Measurements from ENCODE around the gene ECHDC1. TPM values are rescaled to one million over a fixed set of nuclear protein-coding genes. Genes with fewer than 3 reads are reported as not detected.

The ECHDC1 gene
- total RNA-seq, 1 experiment from 2014 or later = 47.2 TPM

- Histone ChIP-seq H4K20me1 (ENCODE audit: insufficient read depth) (no peaks in the 10 kb centered on the region), H3K9me3 (ENCODE audit: control insufficient read depth in 1 of 2, insufficient read depth in 1 of 2, low read depth in 1 of 2, low read length in 2 of 2) (no peaks in the 10 kb centered on the region), H3K27ac (ENCODE audit: low read depth, low read length) (peak within 1 kb of the TSS; percentile 90), H3K27me3 (ENCODE audit: insufficient read depth, low read length) (no peaks in the 10 kb centered on the region), H3K9me2 (ENCODE audit: insufficient read depth) (no peaks in the 10 kb centered on the region), H3K4me3 (replicated peaks in 1 of 2; ENCODE audit: low read depth in 1 of 2, low read length in 2 of 2) (peak within 1 kb of the TSS; percentile 75 to 76), H3K79me2 (ENCODE audit: insufficient read depth, low read length) (peaks cover 41% of the 10 kb centered on the region), H3K9ac (ENCODE audit: low read length) (peak within 1 kb of the TSS; percentile 80), H3K36me3 (ENCODE audit: control insufficient read depth in 1 of 2, insufficient read depth in 2 of 2, low read length in 2 of 2) (no peaks in the 10 kb centered on the region), H3K4me2 (ENCODE audit: low read length) (peak within 1 kb of the TSS; percentile 96), H3K4me1 (ENCODE audit: control insufficient read depth in 1 of 2, insufficient read depth in 2 of 2, low read length in 2 of 2) (peaks cover 3 to 13% of the 10 kb centered on the region in 2 experiments; a peak in 3 of 4 replicates), H2AFZ (ENCODE audit: low read depth, low read length, poor library complexity, severe bottlenecking) (peak within 1 kb of the TSS; percentile 63)
- ChIA-PET POLR2A (interaction anchor here (0.6 to 1.2 kb wide), 6 partner anchors 20 to 283 kb away, joined by 3 to 4 read pairs (median 3); no protein-coding TSS in a partner anchor), RAD21 (ENCODE audit: low non-redundant PET in 1 of 2, low total read pairs in 2 of 2, uncharacterized antibody in 2 of 2, unreplicated experiment in 2 of 2) (interaction anchor here (0.6 to 1.4 kb wide), 3 partner anchors 76 to 374 kb away, joined by 3 to 6 read pairs (median 4); no protein-coding TSS in a partner anchor), CTCF (interaction anchor here (0.6 to 1.8 kb wide), 18 partner anchors 10 to 757 kb away, joined by 3 to 17 read pairs (median 5); no protein-coding TSS in a partner anchor)
- TF ChIP-seq POLR2AphosphoS5 (IDR thresholded peaks at IDR 0.05; ENCODE audit: low read depth, low read length) (no peak; the same call in 1 of the 2 replicates), RAD21 (IDR thresholded peaks at IDR 0.05; ENCODE audit: low read depth) (peak; percentile 52), SP1 (IDR thresholded peaks at IDR 0.05; ENCODE audit: low read depth) (no peak), SIN3A (IDR thresholded peaks at IDR 0.05; ENCODE audit: low read depth) (peak; percentile 5; the same call in 1 of the 2 replicates), CBX3 (IDR thresholded peaks at IDR 0.05; ENCODE audit: low read depth) (0 out of 2 replicates have a peak, but pooled peaks have one; percentile 32), YY1 (IDR thresholded peaks at IDR 0.05; ENCODE audit: extremely low read depth, insufficient replicate concordance, low read depth, low read length) (peak; percentile 20), FOSL1 (IDR thresholded peaks at IDR 0.05; ENCODE audit: low read depth) (no peak), SRF (IDR thresholded peaks at IDR 0.05; ENCODE audit: low read depth) (no peak), POLR2A (IDR thresholded peaks at IDR 0.05; ENCODE audit: borderline replicate concordance, extremely low read depth, insufficient read depth, insufficient read length) (peak; percentile 79), ZFX (IDR thresholded peaks at IDR 0.05) (no peak), TCF7L2 (IDR thresholded peaks at IDR 0.05; ENCODE audit: borderline replicate concordance, extremely low read depth, insufficient read depth, insufficient read length) (peak; percentile 14), ZBTB33 (IDR thresholded peaks at IDR 0.05; ENCODE audit: extremely low read depth, insufficient replicate concordance, low read length) (no peak), ELF1 (IDR thresholded peaks at IDR 0.05; ENCODE audit: borderline replicate concordance, low read depth) (peak; percentile 13; the same call in 1 of the 2 replicates), CTCF (IDR thresholded peaks at IDR 0.05 in 2 of 3, conservative IDR thresholded peaks at IDR 0.05 in 1 of 3; ENCODE audit: borderline replicate concordance in 1 of 3, insufficient read depth in 1 of 3, low read depth in 2 of 3, low read length in 2 of 3) (peak; percentile 64 to 74 (median 70); a peak in 5 of 6 replicates), EZH2 (IDR thresholded peaks at IDR 0.05) (no peak)
- TF ChIP-seq, protein P1, sequence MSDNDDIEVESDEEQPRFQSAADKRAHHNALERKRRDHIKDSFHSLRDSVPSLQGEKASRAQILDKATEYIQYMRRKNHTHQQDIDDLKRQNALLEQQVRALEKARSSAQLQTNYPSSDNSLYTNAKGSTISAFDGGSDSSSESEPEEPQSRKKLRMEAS (IDR thresholded peaks at IDR 0.05) = peak; percentile 60
- TF ChIP-seq, protein P2, sequence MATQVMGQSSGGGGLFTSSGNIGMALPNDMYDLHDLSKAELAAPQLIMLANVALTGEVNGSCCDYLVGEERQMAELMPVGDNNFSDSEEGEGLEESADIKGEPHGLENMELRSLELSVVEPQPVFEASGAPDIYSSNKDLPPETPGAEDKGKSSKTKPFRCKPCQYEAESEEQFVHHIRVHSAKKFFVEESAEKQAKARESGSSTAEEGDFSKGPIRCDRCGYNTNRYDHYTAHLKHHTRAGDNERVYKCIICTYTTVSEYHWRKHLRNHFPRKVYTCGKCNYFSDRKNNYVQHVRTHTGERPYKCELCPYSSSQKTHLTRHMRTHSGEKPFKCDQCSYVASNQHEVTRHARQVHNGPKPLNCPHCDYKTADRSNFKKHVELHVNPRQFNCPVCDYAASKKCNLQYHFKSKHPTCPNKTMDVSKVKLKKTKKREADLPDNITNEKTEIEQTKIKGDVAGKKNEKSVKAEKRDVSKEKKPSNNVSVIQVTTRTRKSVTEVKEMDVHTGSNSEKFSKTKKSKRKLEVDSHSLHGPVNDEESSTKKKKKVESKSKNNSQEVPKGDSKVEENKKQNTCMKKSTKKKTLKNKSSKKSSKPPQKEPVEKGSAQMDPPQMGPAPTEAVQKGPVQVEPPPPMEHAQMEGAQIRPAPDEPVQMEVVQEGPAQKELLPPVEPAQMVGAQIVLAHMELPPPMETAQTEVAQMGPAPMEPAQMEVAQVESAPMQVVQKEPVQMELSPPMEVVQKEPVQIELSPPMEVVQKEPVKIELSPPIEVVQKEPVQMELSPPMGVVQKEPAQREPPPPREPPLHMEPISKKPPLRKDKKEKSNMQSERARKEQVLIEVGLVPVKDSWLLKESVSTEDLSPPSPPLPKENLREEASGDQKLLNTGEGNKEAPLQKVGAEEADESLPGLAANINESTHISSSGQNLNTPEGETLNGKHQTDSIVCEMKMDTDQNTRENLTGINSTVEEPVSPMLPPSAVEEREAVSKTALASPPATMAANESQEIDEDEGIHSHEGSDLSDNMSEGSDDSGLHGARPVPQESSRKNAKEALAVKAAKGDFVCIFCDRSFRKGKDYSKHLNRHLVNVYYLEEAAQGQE (IDR thresholded peaks at IDR 0.05; ENCODE audit: low read depth) = no peak
- intact Hi-C loops (cut with micrococcal nuclease) = no loop called here
- BruUV-seq (replicated peaks) = TSS peak; percentile 75
- peak; percentile 75 for DNase-seq (ENCODE audit: low read depth, low spot score)
- ATAC-seq = peak; percentile 84
These were observed 77.1 kb downstream of the ECHDC1 start, which contains the start of gene RNF146 for GRCh38 chr6:127266178-127266891. Gene RNF146 (plus strand): TSS chr6:127266864. CDS start chr6:127280339, 13,475 bp downstream.

Data from HCT116 (cell line).